Measurements from ENCODE around the gene CSF3R.
"Not testable (repeated sequence)": the region's sequence is repeated elsewhere in the genome, so short reads cannot be mapped to it uniquely, and the experiment has no call there.

Gene CSF3R

GRCh38 chr1:36513676-36514473 is 31.2 kb upstream of the CSF3R start:
- no peak for DNase-seq (ENCODE audit: low spot score)

DNA sequence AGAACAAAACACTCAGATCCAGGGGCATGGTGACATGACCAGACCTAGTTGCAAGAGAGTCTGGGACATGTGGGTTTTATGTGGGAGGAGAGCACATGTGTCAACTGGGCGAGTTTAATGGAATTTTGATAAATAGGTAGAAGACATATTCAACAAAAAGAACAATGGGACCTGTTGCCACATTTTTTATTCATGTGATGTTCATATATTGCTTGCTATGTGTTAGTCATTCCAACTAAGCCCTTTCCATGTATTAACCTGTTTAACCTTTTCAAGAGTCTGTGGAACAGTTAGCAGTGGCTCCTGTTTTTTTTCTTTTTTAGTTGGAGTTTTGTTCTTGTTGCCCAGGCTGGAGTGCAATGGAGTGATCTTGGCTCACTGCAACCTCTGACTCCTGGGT is 30.1 kb upstream of the CSF3R start:
- no peak for DNase-seq (ENCODE audit: low spot score)

DNA sequence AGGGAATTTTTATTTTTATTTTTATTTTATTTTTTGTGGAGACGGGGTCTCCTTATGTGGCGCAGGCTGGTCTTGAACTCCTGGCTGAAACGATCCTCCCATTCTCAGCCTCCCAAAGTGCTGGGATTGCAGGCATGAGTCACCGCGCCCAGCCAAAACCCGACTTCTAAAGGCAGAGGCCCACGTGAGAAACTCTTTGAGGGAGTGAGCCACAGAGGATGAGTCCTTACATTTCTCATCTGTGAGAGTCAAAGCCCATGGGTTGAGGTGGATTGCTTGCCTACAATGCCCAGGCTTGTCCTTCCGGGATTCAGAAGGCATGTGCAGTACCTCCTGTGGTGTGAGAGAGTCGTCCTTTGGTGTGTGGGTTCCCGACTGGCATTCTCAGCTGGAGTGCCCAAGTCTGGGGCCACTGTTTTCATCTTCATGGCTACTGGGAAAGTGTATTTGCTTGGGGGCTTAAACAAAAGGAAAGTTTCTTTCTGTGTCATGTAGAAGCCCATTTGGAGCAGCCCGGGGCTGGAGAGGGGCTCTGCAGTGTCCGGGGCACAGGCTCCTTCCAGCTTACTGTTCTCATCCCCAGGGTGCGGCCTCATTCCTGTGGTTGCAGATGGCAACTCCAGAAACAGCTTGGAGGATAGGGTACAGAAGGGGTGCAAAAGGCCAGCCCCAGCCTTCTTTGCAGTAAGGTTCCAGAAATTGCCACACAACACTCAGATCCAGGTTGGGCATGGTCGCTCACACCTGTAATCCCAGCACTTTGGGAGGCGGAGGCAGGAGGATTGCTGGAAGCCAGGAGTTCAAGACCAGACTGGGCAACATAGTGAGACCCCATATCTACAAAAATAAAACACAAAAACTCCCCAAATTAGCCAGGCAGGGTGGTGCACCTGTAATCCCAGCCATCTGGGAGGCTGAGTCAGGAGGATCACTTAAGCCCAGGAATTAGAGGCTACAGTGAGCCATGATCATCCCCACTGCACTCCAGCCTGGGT is 29.4 kb upstream of the CSF3R start:
- DNase-seq (ENCODE audit: low spot score): peak; percentile 8

GRCh38 chr1:36511220-36511619 is 28.5 kb upstream of the CSF3R start:
- not testable (repeated sequence) for DNase-seq (ENCODE audit: low spot score)

DNA sequence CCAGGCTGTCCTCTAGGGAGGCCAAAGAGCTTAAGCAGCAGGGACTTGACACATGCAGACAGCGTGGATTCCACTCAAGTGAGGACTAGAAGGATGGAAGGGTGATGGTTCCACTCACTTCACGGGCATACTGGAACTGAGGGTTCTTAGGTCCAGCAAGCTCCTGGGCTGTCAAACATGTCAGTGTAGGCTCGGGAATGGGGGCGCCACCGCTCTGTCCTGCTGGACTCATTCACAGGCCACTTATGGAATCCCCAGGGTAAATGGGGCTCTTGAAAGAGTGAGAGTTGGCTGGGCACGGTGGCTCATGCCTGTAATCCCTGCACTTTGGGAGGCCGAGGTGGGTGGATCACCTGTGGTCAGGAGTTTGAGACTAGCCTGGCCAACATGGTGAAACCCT is 27.7 kb upstream of the CSF3R start:
- DNase-seq (ENCODE audit: low spot score): no peak

GRCh38 chr1:36508257-36508656 is 25.5 kb upstream of the CSF3R start:
- no peak for DNase-seq (ENCODE audit: low spot score)

GRCh38 chr1:36506276-36506920 is 23.7 kb upstream of the CSF3R start:
- DNase-seq (ENCODE audit: low spot score): no peak

GRCh38 chr1:36503733-36504132 is 21.0 kb upstream of the CSF3R start:
- DNase-seq (ENCODE audit: low spot score): no peak

DNA sequence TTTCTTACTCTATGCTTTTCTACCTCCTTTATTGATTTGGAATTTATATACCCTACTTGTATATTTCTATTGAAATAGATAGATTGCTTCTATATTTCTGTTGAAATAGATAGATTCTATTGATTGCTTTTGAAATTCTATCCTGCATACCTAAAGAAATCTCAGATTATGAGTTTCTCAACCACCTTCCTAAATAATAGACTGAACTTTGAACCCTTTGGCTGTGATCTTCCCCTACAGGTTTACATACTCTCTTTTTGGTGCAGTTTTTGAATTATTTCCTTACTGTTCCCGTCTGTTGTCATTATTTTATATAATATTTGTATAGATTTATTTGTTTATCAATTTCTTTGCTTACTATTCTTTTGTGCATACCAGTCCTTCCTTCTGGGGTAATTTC is 20.4 kb upstream of the CSF3R start:
- DNase-seq (ENCODE audit: low spot score): no peak

DNA sequence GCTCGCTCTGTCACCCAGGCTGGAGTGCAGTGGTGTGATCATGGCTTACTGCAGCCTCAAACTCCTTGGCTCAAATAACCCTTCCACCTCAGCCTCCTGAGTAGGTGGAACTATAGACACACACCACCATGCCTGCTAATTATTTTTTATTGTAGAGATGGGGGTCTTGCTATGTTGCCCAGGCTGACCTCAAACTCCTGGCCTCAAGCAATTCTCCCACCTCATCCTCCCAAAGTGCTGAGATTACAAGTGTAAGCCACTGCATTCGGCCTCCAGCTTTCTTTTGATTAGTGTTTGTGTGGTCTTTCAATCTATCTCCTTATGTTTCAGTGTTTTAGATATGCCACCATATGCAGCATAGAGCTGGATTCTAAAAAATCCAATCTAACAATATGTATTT is 19.9 kb upstream of the CSF3R start:
- DNase-seq (ENCODE audit: low spot score): no peak

DNA sequence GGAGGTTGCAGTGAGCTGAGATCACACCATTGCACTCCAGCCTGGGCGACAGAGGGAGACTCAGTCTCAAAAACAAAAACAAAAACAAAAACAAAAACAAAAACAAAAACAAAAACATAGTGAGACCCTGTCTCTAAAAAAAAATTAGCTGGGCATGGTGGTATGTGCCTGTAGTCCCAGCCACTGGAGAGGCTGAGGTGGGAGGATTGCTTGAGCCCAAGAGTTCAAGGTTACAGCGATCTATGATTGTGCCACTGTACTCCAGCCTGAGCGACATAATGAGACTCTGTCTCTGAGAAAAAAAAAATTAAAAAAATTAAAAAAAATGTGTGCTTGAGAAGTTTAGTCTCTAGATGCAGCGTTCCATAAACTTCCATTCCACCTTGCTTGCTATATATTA is 19.2 kb upstream of the CSF3R start:
- not testable (repeated sequence) for DNase-seq (ENCODE audit: low spot score)

DNA sequence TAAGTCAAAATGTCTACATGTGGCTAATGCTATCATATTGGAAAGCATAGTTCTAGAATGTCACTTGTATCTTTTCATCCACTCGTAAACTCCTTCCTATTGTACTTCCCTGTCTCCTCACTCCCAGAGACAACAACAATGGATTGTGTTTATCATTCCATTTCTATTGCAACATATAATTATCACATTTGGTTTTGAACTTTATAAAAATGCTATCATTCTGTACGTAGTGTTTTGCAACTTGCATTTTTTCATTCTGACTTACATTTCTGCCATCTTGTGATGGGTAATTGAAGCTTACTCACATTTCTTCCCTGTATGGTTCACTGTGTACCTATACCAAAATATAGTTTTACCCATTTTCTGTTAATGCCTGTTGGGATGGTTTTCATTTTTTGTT is 14.5 kb upstream of the CSF3R start:
- no peak for DNase-seq (ENCODE audit: low spot score)

DNA sequence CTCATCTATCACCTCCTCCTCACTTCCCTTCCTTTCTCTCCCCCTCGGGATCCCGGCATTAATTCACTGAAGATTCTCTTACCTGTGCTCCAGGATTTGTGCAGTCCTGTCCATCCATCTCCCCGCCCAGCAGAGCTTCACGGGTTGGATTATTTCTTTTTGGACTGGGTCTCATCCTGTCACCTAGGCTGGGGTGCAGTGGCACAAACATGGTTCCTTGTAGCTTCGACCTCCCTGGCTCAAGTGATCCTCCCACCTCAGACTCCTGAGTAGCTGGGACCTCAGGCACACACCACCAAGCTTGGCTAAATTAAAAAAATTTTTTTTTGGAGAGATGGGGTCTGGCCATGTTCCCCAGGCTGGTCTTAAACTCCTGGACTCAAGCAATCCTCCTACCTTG is 12.3 kb upstream of the CSF3R start:
- DNase-seq (ENCODE audit: low spot score): no peak

GRCh38 chr1:36493524-36493923 is 10.8 kb upstream of the CSF3R start:
- DNase-seq (ENCODE audit: low spot score): no peak

DNA sequence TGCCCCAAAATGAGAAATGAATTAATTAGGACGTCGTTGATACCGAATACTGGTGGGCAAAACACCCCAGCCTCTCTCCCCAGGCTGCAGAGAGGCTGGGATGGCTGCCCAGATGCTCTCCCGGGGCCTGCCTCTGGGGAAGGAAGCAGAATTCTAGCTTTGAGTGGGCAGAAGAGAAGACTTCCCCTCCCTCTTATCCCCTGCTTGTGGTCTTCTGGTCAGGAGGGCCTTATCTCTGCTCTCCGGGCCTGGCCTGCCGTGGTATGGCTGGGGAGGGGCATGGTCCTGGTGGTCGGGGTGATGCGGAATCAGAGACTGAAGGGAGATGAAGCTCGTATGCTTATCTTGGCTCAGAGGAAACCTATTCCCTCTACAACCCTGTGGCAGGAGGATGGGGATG is 9.8 kb upstream of the CSF3R start:
- no peak for DNase-seq (ENCODE audit: low spot score)

- not testable (repeated sequence) for DNase-seq (ENCODE audit: low spot score)
Measured at GRCh38 chr1:36489258-36490051, 6.7 kb upstream of the CSF3R start.

GRCh38 chr1:36487906-36488305 is 5.2 kb upstream of the CSF3R start:
- no peak for DNase-seq (ENCODE audit: low spot score)

DNA sequence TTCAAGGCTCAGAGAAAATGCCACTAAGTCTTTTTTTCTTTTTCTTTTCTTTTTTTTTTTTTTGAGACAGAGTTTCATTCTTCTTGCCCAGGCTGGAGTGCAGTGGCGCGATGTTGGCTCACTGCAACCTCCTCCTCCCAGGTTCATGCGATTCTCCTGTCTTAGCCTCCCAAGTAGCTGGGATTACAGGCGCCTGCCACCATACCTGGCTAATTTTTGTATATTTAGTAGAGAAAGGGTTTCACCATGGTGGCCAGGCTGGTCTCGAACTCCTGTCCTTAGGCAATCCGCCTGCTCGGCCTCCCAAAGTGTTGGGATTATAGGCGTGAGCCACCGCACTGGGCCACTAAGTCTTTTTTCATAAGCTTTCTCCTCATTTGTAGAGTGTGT is 4.6 kb upstream of the CSF3R start:
- DNase-seq (ENCODE audit: low spot score): not testable (repeated sequence)

DNA sequence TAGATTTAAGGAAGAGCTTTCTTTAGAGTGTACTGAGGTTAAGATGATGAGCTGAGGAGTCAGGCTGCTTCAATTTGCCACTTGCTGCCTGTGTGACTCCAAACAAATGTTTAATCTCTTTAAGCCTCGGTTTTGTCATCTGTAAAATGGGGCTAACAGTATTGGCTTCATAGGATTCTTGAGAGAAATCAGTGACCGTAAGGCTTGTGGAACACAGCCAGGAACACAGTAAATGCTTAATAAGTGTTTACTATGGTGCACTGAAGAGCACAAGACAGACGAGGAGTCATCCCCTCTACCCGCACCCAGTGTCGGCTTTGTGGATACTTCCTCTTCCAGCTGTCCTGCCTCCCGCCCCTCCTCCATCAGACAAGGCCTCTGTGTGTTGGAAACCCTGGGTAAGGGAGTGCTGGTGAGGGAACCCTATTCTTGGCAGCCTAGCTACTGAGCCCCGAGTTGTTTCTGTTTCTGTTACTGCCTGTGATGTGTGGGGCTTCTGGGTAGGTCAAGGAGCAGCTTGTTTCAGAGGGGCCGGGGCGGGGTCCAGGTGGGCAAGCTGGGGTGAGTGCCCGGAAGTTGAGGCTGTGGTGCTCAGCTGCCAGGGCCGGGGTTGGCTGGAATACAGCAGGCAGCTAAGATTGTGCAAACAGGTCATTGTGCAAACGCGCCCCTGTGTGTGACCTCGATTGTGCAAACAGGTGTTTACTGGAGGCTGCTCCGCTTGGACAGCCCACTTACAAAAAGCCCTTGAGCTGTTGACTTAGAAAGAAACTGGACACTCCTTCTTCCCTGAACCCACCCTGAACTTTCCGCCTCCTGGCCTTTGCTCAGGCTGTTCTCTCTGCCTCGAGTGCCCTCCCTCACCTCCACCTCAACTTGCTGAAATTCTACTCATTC is 4.0 kb upstream of the CSF3R start:
- DNase-seq (ENCODE audit: low spot score): no peak

GRCh38 chr1:36486093-36486438 is 3.4 kb upstream of the CSF3R start:
- DNase-seq (ENCODE audit: low spot score): no peak

DNA sequence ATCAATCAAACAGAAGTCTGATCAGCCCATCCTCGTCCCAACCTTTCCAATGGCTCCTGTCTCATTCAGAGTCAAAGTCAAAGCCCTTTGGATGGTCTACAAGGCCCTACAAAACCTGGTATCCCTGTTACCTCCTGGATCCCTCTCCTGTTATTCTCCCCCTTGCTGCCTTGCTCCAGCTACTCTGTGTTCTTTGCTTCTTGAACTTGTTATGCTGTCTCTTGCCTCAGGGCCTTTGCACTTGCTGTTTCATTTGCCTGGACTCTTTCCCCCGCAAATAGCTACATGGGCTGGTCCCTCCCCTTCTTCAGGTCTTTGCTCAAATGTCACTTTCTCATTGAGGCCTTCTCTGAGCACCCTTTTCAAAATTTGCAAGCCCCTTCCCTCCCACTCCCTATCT is 1.4 kb upstream of the CSF3R start:
- no peak for DNase-seq (ENCODE audit: low spot score)

Data from LoVo (cell line).